Ishikawa (cell line): Measurements from ENCODE around the gene DCAF7.

ENCODE experiments used
- CEBPB ChIP-seq: IDR thresholded peaks from 2 replicates; pipeline ENCODE4 v1.6.1; 2012
- CREB1 ChIP-seq: IDR thresholded peaks from 2 replicates; pipeline ENCODE4 v1.6.1; 2012; ENCODE audit warnings: low read depth
- EP300 ChIP-seq: IDR thresholded peaks from 2 replicates; pipeline ENCODE4 v1.6.1; 2012; ENCODE audit warnings: borderline replicate concordance
- MAX ChIP-seq: IDR thresholded peaks from 2 replicates; pipeline ENCODE4 v1.6.1; 2012
- RAD21 ChIP-seq: IDR thresholded peaks from 2 replicates; pipeline ENCODE4 v1.6.1; 2012; ENCODE audit warnings: low read depth
- REST ChIP-seq: IDR thresholded peaks from 2 replicates; pipeline ENCODE4 v1.6.1; 2012; ENCODE audit warnings: low read depth, mild to moderate bottlenecking
- TAF1 ChIP-seq: IDR thresholded peaks from 2 replicates; pipeline ENCODE4 v1.6.1; 2012; ENCODE audit warnings: low read depth, mild to moderate bottlenecking
- TCF12 ChIP-seq: IDR thresholded peaks from 2 replicates; pipeline ENCODE4 v1.6.1; 2012; ENCODE audit warnings: low read depth
- TEAD4 ChIP-seq: IDR thresholded peaks from 2 replicates; pipeline ENCODE4 v1.6.1; 2012
- USF1 ChIP-seq: IDR thresholded peaks from 2 replicates; pipeline ENCODE4 v1.6.1; 2012
- YY1 ChIP-seq: IDR thresholded peaks from 2 replicates; pipeline ENCODE4 v1.6.1; 2012; ENCODE audit warnings: low read depth
- ZBTB7A ChIP-seq: IDR thresholded peaks from 2 replicates; pipeline ENCODE4 v1.6.1; 2012; ENCODE audit warnings: low read depth

GRCh38 chr17:63523253-63523855 is 26.9 kb upstream of the DCAF7 start, which contains the start of gene KCNH6:
- TF ChIP-seq TCF12 (no peak), CREB1 (no peak), YY1 (no peak), EP300 (no peak), MAX (no peak), REST (no peak), USF1 (no peak), TEAD4 (no peak), CEBPB (no peak), ZBTB7A (0 out of 2 replicates have a peak, but pooled peaks have one; percentile 28), TAF1 (no peak), RAD21 (no peak)
